Sigmoid colon (tissue), 4 donors: ENCODE data around the gene TAF13.

Source experiments
- EP300 ChIP-seq, 4 donors: sonication (generic); formaldehyde crosslinking; IDR thresholded peaks; one replicate each; pipeline ENCODE4 v1.6.1; 2017; ENCODE audit warnings: antibody characterized with exemption in 4 of 4
- POLR2AphosphoS5 ChIP-seq, 4 donors: sonication (generic); formaldehyde crosslinking; IDR thresholded peaks; one replicate each; pipeline ENCODE4 v1.6.1; 2017; ENCODE audit warnings: antibody characterized with exemption in 4 of 4
- TF ChIP-seq, protein P1 (sequence below), 4 experiments: fragments of 450-650 bp in 3 of 4; fragments of 200-600 bp in 1 of 4; IDR thresholded peaks; one replicate each; pipeline ENCODE4 v1.5.1; 2016 to 2019; ENCODE audit warnings: antibody characterized with exemption in 4 of 4, mild to moderate bottlenecking in 3 of 4, moderate library complexity in 2 of 4

DNA sequence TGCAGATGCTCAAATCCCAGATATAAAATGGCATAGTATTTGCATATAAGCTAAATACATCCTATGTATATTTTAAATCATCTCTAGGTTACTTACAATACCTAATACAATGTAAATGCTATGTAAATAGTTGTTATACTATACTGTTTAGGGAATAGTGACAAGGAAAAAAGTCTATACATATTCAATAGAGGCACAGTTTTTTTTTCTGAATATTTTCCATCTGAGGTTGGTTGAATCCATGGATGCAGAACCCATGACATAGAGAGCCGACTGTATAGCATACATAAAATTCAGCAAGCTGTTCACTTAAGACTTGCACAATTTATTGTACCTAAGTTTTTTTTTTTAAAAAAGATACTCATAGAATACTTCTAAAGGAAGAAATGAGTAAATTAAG, 6.5 kb downstream of the TAF13 start:
- TF ChIP-seq, protein P1, sequence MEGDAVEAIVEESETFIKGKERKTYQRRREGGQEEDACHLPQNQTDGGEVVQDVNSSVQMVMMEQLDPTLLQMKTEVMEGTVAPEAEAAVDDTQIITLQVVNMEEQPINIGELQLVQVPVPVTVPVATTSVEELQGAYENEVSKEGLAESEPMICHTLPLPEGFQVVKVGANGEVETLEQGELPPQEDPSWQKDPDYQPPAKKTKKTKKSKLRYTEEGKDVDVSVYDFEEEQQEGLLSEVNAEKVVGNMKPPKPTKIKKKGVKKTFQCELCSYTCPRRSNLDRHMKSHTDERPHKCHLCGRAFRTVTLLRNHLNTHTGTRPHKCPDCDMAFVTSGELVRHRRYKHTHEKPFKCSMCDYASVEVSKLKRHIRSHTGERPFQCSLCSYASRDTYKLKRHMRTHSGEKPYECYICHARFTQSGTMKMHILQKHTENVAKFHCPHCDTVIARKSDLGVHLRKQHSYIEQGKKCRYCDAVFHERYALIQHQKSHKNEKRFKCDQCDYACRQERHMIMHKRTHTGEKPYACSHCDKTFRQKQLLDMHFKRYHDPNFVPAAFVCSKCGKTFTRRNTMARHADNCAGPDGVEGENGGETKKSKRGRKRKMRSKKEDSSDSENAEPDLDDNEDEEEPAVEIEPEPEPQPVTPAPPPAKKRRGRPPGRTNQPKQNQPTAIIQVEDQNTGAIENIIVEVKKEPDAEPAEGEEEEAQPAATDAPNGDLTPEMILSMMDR (IDR thresholded peaks at IDR 0.05) = no peak
- no peak for TF ChIP-seq EP300 (IDR thresholded peaks at IDR 0.05)
- TF ChIP-seq POLR2AphosphoS5 (IDR thresholded peaks at IDR 0.05) = no peak
